Measurements from ENCODE around the gene NOTO. TPM values are rescaled to one million over a fixed set of nuclear protein-coding genes. Genes with fewer than 3 reads are reported as not detected.
A peak's percentile ranks its signal among the peaks of the same experiment; 100 is the strongest.
"Not testable (repeated sequence)": the region's sequence is repeated elsewhere in the genome, so short reads cannot be mapped to it uniquely, and the experiment has no call there.

The NOTO gene
- total RNA-seq, result not detected

- DNase-seq (ENCODE audit: low spot score), result no peak
- Histone ChIP-seq H3K36me3 (no peaks in the 10 kb centered on the region), H3K27me3 (peaks cover 11 to 31% of the 10 kb centered on the region in 2 donors), H3K27ac (no peak within 1 kb of the TSS), H3K4me1 (peaks cover 0 to 16% of the 10 kb centered on the region in 2 donors), H3K9me3 (no peaks in the 10 kb centered on the region), H3K4me3 (peak within 1 kb of the TSS in 1 of 2 donors; percentile 39)
- TF ChIP-seq CTCF (IDR thresholded peaks at IDR 0.05), result no peak
Observed at GRCh38 chr2:73202156-73203054, at the start of gene NOTO. TSS of gene NOTO (plus strand) at chr2:73202574. CDS start at chr2:73202667, 93 bp downstream.

GRCh38 chr2:73156539-73157124 is 45.7 kb upstream of the NOTO start:
- DNase-seq (ENCODE audit: low spot score), result peak; percentile 67
- no peak overlapping the region for H3K27ac ChIP-seq
- H3K4me3 ChIP-seq, result no peak overlapping the region
- H3K9me3 ChIP-seq, result peaks cover 0 to 7% of the 10 kb centered on the region in 2 donors
- no peaks in the 10 kb centered on the region for H3K36me3 ChIP-seq
- peaks cover 0 to 8% of the 10 kb centered on the region in 2 donors for H3K4me1 ChIP-seq
- peak; percentile 60 to 90 for TF ChIP-seq CTCF (IDR thresholded peaks at IDR 0.05)
- H3K27me3 ChIP-seq, result no peaks in the 10 kb centered on the region

GRCh38 chr2:73162856-73163391 is 39.5 kb upstream of the NOTO start:
- no peaks in the 10 kb centered on the region for H3K4me1 ChIP-seq
- no peak for DNase-seq (ENCODE audit: low spot score)
- no peak for TF ChIP-seq CTCF (IDR thresholded peaks at IDR 0.05)
- H3K27me3 ChIP-seq, result no peaks in the 10 kb centered on the region
- H3K4me3 ChIP-seq, result no peak overlapping the region
- H3K36me3 ChIP-seq, result no peaks in the 10 kb centered on the region
- no peak overlapping the region for H3K27ac ChIP-seq
- no peaks in the 10 kb centered on the region for H3K9me3 ChIP-seq

GRCh38 chr2:73163483-73164367 is 38.6 kb upstream of the NOTO start:
- peak; percentile 71 to 86 for TF ChIP-seq CTCF (IDR thresholded peaks at IDR 0.05)
- Histone ChIP-seq H3K27ac (no peak overlapping the region), H3K4me3 (no peak overlapping the region), H3K9me3 (no peaks in the 10 kb centered on the region), H3K4me1 (no peaks in the 10 kb centered on the region), H3K36me3 (no peaks in the 10 kb centered on the region), H3K27me3 (no peaks in the 10 kb centered on the region)
- peak; percentile 78 for DNase-seq (ENCODE audit: low spot score)

- H3K27me3 ChIP-seq; H3K36me3 ChIP-seq; H3K27ac ChIP-seq; H3K9me3 ChIP-seq; H3K4me3 ChIP-seq; H3K4me1 ChIP-seq; DNase-seq (ENCODE audit: low spot score): not testable (repeated sequence)
Observed at GRCh38 chr2:73165978-73166377, 36.4 kb upstream of the NOTO start.

GRCh38 chr2:73166813-73167212 is 35.6 kb upstream of the NOTO start:
- not testable (repeated sequence) for DNase-seq (ENCODE audit: low spot score); H3K4me1 ChIP-seq; H3K36me3 ChIP-seq; H3K27ac ChIP-seq; H3K4me3 ChIP-seq; H3K9me3 ChIP-seq; H3K27me3 ChIP-seq

- H3K27me3 ChIP-seq, H3K27ac ChIP-seq, H3K36me3 ChIP-seq: not testable (repeated sequence)
Observed at GRCh38 chr2:73168348-73168747, 34.0 kb upstream of the NOTO start.

GRCh38 chr2:73170341-73170740 is 32.0 kb upstream of the NOTO start:
- H3K36me3 ChIP-seq; H3K4me3 ChIP-seq; DNase-seq (ENCODE audit: low spot score); H3K4me1 ChIP-seq; H3K9me3 ChIP-seq; H3K27me3 ChIP-seq; H3K27ac ChIP-seq: not testable (repeated sequence)

More at GRCh38 chr2:73168348-73168747, 34.0 kb upstream of the NOTO start:
- not testable (repeated sequence) for H3K9me3 ChIP-seq; H3K4me1 ChIP-seq; DNase-seq (ENCODE audit: low spot score); H3K4me3 ChIP-seq

All from right atrium auricular region (tissue), 2 donors.